ENCODE data around the gene NAA80.

Gene NAA80

GRCh38 chr3:50327943-50328691 is 28.9 kb upstream of the NAA80 start, which contains the start of gene TUSC2:
TUSC2 (minus strand) TSS chr3:50328223; CDS start chr3:50328099, 124 bp downstream.
- peak; percentile 94 for DNase-seq

- no peak for DNase-seq
These were observed 27.9 kb upstream of the NAA80 start for GRCh38 chr3:50327129-50327528.

GRCh38 chr3:50326182-50326541 is 27.0 kb upstream of the NAA80 start:
- DNase-seq, result no peak

- DNase-seq, result no peak
These were observed 26.4 kb upstream of the NAA80 start for GRCh38 chr3:50325497-50326181.

DNA sequence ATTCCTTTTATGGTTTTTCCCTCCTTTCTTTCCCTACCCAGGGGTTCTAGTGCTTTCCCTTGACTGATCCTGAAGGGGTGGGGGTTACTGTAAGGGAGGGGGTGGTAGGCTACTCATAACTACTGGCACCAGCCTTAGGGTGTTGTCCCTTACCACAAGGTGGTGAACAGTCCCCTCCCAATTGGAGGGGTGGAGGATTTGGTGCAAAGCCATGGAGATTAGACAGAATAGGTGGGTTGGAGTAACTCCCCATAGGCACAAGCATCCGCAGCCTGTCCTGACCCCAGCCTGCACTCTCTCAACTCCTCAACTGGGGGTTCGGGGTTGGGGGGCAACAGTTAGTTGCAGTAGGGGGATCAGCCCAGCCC is 25.9 kb upstream of the NAA80 start:
- no peak for DNase-seq

- peak; percentile 65 for DNase-seq
These were observed 25.3 kb upstream of the NAA80 start for GRCh38 chr3:50324351-50325112.

DNA sequence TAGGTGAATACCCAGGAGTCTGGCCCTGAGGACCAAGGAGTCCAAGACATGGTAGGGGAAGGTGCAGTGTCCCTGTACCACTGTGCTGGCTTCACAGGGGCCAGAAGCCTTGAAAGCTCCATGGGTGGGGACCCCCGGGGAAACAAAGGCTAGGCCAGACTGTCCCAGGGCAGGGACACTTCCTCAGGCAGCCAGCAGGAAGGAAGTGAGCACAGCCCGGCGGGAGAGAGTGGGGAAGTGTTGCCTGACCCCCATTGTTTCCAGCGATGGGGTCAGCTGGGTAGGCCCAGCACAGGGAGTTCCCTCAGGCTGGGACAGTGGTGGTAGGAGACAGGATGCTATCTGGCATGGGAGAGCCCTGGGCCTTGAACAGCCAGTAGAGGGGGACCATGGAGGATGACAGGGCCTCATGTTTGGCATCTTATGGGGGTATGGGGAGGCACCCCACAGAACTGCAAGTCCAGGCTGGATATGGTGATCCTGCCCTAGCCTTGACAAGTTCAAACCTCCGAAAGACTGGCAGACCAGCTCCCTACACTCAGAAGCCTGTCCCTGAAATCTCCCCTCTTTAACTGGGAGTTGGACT is 24.5 kb upstream of the NAA80 start:
- no peak for DNase-seq

- no peak for DNase-seq
These were observed 23.9 kb upstream of the NAA80 start for GRCh38 chr3:50323092-50323600.

GRCh38 chr3:50322386-50323091 is 23.3 kb upstream of the NAA80 start, which contains the start of gene HYAL2:
HYAL2 (minus strand) TSS chr3:50322745; CDS start chr3:50320489, 2,256 bp downstream.
- DNase-seq, result no peak

DNA sequence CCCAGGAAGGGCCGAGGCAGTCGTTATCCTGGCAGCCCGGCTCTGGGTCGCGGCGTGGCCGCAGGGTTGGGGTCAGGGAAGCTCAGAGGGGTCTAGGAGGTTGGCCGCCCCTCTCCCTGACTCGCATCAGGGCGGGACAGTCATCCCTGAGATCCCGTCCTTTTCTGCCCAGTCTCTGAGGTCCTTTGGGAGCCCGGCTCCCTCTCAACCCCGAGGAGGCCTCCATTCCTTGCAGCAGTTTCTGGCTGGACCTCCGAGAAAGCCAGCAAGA is 22.8 kb upstream of the NAA80 start:
- DNase-seq, result no peak

DNA sequence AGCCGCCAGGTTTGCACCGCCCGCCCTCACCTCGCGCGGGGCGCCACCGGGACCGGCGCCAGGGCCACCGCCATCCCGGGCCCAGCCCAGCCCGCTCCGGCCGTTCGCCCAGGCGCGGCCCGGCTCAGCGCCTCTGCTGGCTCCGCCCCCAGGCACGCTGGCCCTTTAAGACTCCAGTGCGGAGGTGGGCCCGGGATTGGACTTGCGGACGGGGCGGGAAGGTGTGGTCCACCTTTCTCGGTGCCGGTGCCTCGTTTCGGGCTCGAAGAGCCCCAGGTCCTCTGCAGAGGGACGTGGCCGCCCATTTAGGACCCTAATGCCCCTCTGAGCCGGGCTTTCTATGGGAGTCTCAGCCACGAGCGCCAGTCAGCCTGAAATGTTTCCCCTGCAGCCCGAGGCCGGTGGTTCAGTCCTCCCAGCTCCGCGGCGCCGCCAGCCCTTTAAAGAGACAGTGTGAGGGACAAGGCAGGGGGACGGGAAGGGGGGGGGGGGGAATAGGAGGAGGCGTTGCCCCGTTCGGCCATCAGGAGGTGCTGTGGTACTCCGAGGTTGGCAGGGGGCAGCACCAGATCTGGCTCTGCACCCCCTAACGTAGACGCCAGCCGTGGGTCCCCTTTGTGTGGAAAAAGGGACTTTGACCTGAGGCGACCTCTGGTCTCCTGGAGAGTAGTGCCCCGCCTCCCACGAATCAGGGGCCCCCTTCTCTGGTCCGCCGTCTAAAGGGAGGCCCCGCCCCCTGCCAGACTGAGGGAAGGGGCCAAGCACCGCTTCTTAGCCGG is 22.3 kb upstream of the NAA80 start:
- DNase-seq, result peak; percentile 88

GRCh38 chr3:50320853-50321335 is 21.7 kb upstream of the NAA80 start:
- peak; percentile 66 for DNase-seq

DNA sequence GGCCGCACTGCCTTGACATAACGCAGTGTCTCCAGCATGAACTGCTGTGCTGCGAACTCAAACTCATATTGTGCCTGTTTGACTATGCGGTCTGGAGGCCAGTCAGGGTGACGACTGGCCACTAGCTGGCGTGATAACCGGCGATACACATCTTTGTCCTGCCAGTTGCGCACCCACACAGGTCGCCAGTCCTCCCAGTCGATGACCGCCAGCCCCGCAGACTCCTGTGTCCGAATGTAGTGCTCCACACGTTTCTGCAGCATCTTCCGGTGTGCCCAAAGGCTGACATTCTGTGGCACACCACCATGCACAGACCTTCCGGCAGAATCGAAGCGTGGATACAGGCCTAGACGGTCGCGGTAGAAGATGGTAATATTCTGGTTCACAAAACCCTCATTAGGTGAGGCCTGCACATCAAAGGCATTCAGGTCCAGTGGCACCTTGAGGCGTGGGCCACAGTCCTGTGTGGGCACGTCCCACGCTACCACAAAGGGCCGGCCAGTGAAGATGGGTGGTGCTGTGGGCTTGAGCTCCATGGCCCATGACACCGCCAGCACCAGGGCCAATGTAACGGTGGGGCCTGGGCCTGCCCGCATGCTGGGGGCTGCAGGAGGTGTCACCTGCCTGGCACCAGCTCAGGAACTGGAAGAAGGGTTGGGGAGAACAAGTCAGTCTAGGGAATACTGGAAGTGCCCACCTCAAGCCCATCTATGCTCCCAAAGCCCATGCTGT is 20.9 kb upstream of the NAA80 start:
- no peak for DNase-seq

- DNase-seq, result no peak
These were observed 20.1 kb upstream of the NAA80 start for GRCh38 chr3:50319181-50319893.

GRCh38 chr3:50318615-50319014 is 19.4 kb upstream of the NAA80 start:
- DNase-seq, result no peak

DNA sequence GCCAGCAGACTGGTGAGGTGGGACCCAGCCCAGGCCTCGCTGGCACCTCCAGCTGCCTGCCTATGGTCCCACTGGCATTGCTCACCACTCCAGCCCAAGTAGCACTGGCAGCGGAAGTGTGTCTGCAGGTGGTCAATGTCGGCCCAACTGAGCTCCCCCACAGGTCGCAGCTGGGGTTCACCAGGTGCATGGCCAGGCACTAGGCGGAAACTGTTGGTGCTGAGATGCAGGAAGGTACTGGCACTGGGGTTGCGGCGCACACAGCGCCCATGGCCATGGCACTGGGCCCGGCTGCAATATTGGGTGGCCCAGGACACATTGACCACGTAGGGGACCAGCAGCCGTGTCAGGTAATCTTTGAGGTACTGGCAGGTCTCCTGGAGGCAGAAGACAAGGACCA is 19.0 kb upstream of the NAA80 start:
- no peak for DNase-seq

DNA sequence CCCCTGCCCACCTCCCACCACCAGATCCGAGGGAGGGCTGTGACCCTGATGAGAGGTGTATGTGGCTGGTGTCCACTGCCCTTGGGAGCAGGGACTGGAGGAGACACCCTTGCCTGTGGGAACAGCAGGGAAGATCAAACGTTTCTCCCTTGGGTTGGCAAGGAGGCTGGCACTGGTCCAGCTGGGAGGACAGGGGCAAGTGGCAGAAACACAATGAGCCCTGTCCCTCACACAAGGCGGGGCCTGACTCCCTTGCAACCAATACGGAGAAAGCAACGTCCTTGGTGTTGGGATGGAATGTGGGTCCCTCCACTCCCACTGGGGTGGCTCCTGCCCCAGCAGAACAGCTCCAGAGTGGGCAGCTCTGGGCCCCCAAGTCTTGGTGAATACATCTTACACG is 18.1 kb upstream of the NAA80 start:
- DNase-seq, result no peak

DNA sequence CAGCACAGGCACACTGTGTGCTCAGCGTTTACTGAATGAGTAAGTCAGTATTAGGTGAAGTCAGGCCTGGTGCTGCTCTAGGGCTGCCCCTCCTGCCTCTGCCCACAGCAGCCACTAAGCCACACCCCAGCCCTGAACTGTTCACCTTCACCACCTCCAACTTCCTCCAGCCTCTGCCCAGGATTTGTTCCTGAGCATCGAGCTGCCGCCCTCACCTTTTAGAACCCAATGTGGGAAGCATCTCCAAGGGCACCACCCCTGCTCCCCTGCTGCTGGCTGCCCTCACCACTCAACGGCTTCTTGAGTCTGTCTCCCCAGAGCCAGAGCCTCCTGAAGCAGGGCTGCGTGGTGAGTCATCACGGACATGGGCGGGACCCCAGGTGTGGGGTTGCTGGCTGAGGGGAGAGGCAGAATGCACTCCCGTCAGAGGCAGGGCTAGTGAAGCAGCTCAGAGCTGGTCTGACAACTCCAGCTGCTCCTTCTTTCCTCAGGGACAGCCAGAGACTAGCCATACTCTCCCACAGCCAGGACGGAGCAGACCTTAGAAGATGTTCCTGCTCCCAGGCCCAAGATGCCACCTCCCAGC is 17.5 kb upstream of the NAA80 start:
- DNase-seq, result no peak

DNA sequence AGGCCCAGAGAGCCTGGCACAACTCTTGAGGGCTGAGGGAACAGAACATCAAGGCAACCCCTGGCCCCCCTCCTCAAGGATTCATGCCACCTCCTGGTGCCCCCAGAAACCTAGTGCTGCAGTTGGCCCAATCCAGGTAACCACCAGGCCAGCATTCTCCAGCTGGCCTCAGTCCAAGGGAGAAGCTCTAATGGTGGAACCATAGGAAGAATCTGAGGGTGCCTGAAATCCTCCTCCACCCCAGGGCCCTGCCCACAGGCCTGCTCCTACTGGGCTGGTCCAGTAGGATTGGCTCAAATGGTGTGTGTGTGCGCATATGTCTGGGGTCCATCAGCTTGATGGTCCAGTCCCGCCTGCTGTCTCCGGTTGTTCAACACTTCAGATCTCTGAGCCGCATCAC is 15.6 kb upstream of the NAA80 start:
- no peak for DNase-seq

GRCh38 chr3:50314342-50314741 is 15.1 kb upstream of the NAA80 start:
- DNase-seq, result no peak
